H1 (cell line): ENCODE results near the gene TMTC2. TPM values are rescaled to one million over a fixed set of nuclear protein-coding genes. Genes with fewer than 3 reads are reported as not detected.
A peak's percentile ranks its signal among the peaks of the same experiment; 100 is the strongest.

Experiments
- CTCF ChIA-PET: fragments of 300-600 bp; sonication (Branson Sonifier 250); formaldehyde crosslinking; loops from one replicate; lab custom pipeline; 2021; ENCODE audit not compliant: partially characterized antibody; lab: Charles Lee
- POLR2A ChIA-PET: fragments of 300-600 bp; sonication (Branson Sonifier 250); formaldehyde crosslinking; loops from one replicate; lab custom pipeline; 2021; ENCODE audit warnings: inconsistent platforms; ENCODE audit not compliant: partially characterized antibody; lab: Charles Lee
- DNase-seq, 2 experiments: peaks; one replicate each; pipeline versions ENCODE4 v3.0.0 to v3.0.0-alpha.2; 2010 to 2022; ENCODE audit warnings: low spot score in 2 of 2, low read depth in 1 of 2, mixed read lengths in 1 of 2
- FAIRE-seq: peaks from 2 replicates; lab custom pipeline; 2011; peaks lifted over from hg19 to GRCh38; lab: Jason Lieb, UNC
- H2AFZ ChIP-seq: 2 replicates; pipeline ENCODE4 v1.8.1; 2012; ENCODE audit warnings: low read length, inconsistent platforms
- H2AK5ac ChIP-seq: 2 replicates; pipeline ENCODE4 v1.6.1; 2013; ENCODE audit warnings: low read depth, low read length
- H2BK120ac ChIP-seq: replicated peaks from 2 replicates; pipeline ENCODE3; 2013; ENCODE audit warnings: low read depth, low read length, inconsistent platforms
- H2BK12ac ChIP-seq: 2 replicates; pipeline ENCODE4 v1.6.1; 2013; ENCODE audit warnings: low read depth, low read length
- H2BK15ac ChIP-seq: 2 replicates; pipeline ENCODE4 v1.6.1; 2013; ENCODE audit warnings: low read length
- H2BK20ac ChIP-seq: 2 replicates; pipeline ENCODE4 v1.6.1; 2013; ENCODE audit warnings: low read length
- H2BK5ac ChIP-seq: 2 replicates; pipeline ENCODE4 v1.6.1; 2013; ENCODE audit warnings: low read depth, low read length
- H3K14ac ChIP-seq: 2 replicates; pipeline ENCODE4 v1.6.1; 2013; ENCODE audit warnings: inconsistent platforms; ENCODE audit not compliant: insufficient read length
- H3K18ac ChIP-seq: 2 replicates; pipeline ENCODE4 v1.6.1; 2013; ENCODE audit warnings: low read length; ENCODE audit errors: extremely low read depth
- H3K23ac ChIP-seq: 2 replicates; pipeline ENCODE4 v1.6.1; 2013; ENCODE audit warnings: inconsistent platforms; ENCODE audit not compliant: insufficient read length
- H3K23me2 ChIP-seq: 2 replicates; pipeline ENCODE4 v1.6.1; 2013; ENCODE audit warnings: low read depth, low read length
- H3K27ac ChIP-seq: 2 replicates; pipeline ENCODE4 v1.6.1; 2011; ENCODE audit warnings: low read depth, low read length, inconsistent platforms
- H3K27me3 ChIP-seq, 4 experiments: replicated peaks in 1 of 4; 1 replicate in 1 of 4; 2 replicates in 3 of 4; pipeline versions ENCODE4 v1.6.1 to v1.8.1; 2011 to 2013; ENCODE audit warnings: low read length in 3 of 4, mild to moderate bottlenecking in 3 of 4, inconsistent platforms in 2 of 4, mixed read lengths in 2 of 4, moderate library complexity in 1 of 4; ENCODE audit not compliant: control insufficient read depth in 3 of 4, insufficient read depth in 3 of 4; ENCODE audit errors: extremely low read depth in 1 of 4
- H3K36me3 ChIP-seq, 4 experiments: 2 replicates each; pipeline versions ENCODE4 v1.6.1 to v1.8.1; 2011 to 2013; ENCODE audit warnings: mild to moderate bottlenecking in 4 of 4, low read length in 3 of 4, moderate library complexity in 2 of 4, control low read depth in 1 of 4, inconsistent platforms in 1 of 4; ENCODE audit not compliant: insufficient read depth in 4 of 4, control insufficient read depth in 2 of 4
- H3K4ac ChIP-seq: replicated peaks from 2 replicates; pipeline ENCODE3; 2013; ENCODE audit warnings: low read length, low read depth, mixed read lengths, inconsistent platforms; ENCODE audit not compliant: insufficient read length
- H3K4me1 ChIP-seq, 4 experiments: replicated peaks in 1 of 4; 1 replicate in 1 of 4; 2 replicates in 3 of 4; pipeline versions ENCODE4 v1.6.1 to v1.8.1; 2011 to 2013; ENCODE audit warnings: low read length in 3 of 4, inconsistent platforms in 2 of 4, mixed read lengths in 1 of 4; ENCODE audit not compliant: insufficient read depth in 4 of 4, control insufficient read depth in 3 of 4
- H3K4me2 ChIP-seq, 2 experiments: 2 replicates each; pipeline versions ENCODE4 v1.6.1 to v1.8.1; 2011 to 2013; ENCODE audit warnings: low read depth in 2 of 2, low read length in 2 of 2, control low read depth in 1 of 2, inconsistent platforms in 1 of 2, mild to moderate bottlenecking in 1 of 2; ENCODE audit not compliant: insufficient read depth in 1 of 2
- H3K4me3 ChIP-seq, 4 experiments: fragments of 200-600, 300-600 bp in 1 of 4; sonication (generic), shearing (Covaris generic), sonication (Bioruptor Twin) in 1 of 4; 2 replicates each; pipeline versions ENCODE4 v1.5.1 to v1.8.1; 2011 to 2016; ENCODE audit warnings: low read length in 4 of 4, low read depth in 3 of 4, control low read depth in 2 of 4, inconsistent platforms in 2 of 4, mild to moderate bottlenecking in 2 of 4, mixed read lengths in 1 of 4, moderate library complexity in 1 of 4; ENCODE audit not compliant: insufficient read depth in 2 of 4; ENCODE audit errors: extremely low read depth in 1 of 4
- H3K56ac ChIP-seq: replicated peaks from 2 replicates; pipeline ENCODE3; 2013; ENCODE audit warnings: low read depth, mild to moderate bottlenecking, mixed read lengths, low read length, inconsistent platforms; ENCODE audit not compliant: insufficient read length
- H3K79me1 ChIP-seq: 2 replicates; pipeline ENCODE4 v1.6.1; 2013; ENCODE audit warnings: low read depth, low read length, control low read depth
- H3K79me2 ChIP-seq, 2 experiments: 2 replicates each; pipeline versions ENCODE4 v1.6.1 to v1.8.1; 2012 to 2013; ENCODE audit warnings: low read length in 2 of 2, mild to moderate bottlenecking in 2 of 2, inconsistent platforms in 1 of 2; ENCODE audit not compliant: insufficient read depth in 2 of 2, control insufficient read depth in 1 of 2
- H3K9ac ChIP-seq, 4 experiments: replicated peaks in 1 of 4; 1 replicate in 1 of 4; 2 replicates in 3 of 4; pipeline versions ENCODE4 v1.6.1 to v1.8.1; 2011 to 2013; ENCODE audit warnings: low read depth in 3 of 4, low read length in 3 of 4, control low read depth in 2 of 4, mild to moderate bottlenecking in 2 of 4, moderate library complexity in 2 of 4, inconsistent platforms in 1 of 4; ENCODE audit errors: extremely low read depth in 1 of 4
- H3K9me3 ChIP-seq, 2 experiments: 2 replicates each; pipeline versions ENCODE4 v1.6.1 to v1.8.1; 2012 to 2013; ENCODE audit warnings: mild to moderate bottlenecking in 2 of 2, moderate library complexity in 2 of 2, control low read depth in 1 of 2, inconsistent platforms in 1 of 2, low read depth in 1 of 2, low read length in 1 of 2, mixed read lengths in 1 of 2; ENCODE audit not compliant: insufficient read depth in 2 of 2
- H4K20me1 ChIP-seq, 2 experiments: replicated peaks in 1 of 2; 2 replicates each; pipeline versions ENCODE3 to v1.8.1; 2011 to 2013; ENCODE audit warnings: inconsistent platforms in 2 of 2, low read length in 2 of 2, mild to moderate bottlenecking in 1 of 2; ENCODE audit not compliant: insufficient read depth in 2 of 2, control insufficient read depth in 1 of 2
- H4K5ac ChIP-seq: 2 replicates; pipeline ENCODE4 v1.6.1; 2013; ENCODE audit warnings: low read length, low read depth, mixed read lengths, inconsistent platforms; ENCODE audit not compliant: insufficient read length
- H4K8ac ChIP-seq: 2 replicates; pipeline ENCODE4 v1.8.0; 2013; ENCODE audit warnings: mild to moderate bottlenecking, moderate library complexity, low read length, inconsistent platforms; ENCODE audit not compliant: insufficient read depth; ENCODE audit errors: extremely low read depth
- H4K91ac ChIP-seq: replicated peaks from 2 replicates; pipeline ENCODE3; 2013; ENCODE audit warnings: low read length, mixed read lengths, inconsistent platforms; ENCODE audit not compliant: insufficient read length
- ATF3 ChIP-seq: IDR thresholded peaks from 2 replicates; pipeline ENCODE4 v1.6.1; 2011; ENCODE audit warnings: low read depth, mild to moderate bottlenecking, low read length; ENCODE audit not compliant: insufficient read depth
- CBX5 ChIP-seq: fragments of 300-800, 300-1000 bp; sonication (generic); IDR thresholded peaks from 2 replicates; pipeline ENCODE4 v1.7.1; 2016; ENCODE audit warnings: antibody characterized with exemption, low read length, low read depth
- JUN ChIP-seq: IDR thresholded peaks from 2 replicates; pipeline ENCODE4 v1.6.1; 2011; ENCODE audit warnings: low read depth, mild to moderate bottlenecking, improper control_type of control experiment, low read length
- KDM4A ChIP-seq: IDR thresholded peaks from one replicate; pipeline ENCODE4 v1.7.1; 2012; ENCODE audit warnings: low read depth, mild to moderate bottlenecking, moderate library complexity, low read length, inconsistent platforms; ENCODE audit not compliant: severe bottlenecking
- POLR2AphosphoS5 ChIP-seq: IDR thresholded peaks from 2 replicates; pipeline ENCODE4 v1.6.1; 2011; ENCODE audit warnings: low read depth, low read length
- RXRA ChIP-seq: IDR thresholded peaks from 2 replicates; pipeline ENCODE4 v1.6.1; 2011; ENCODE audit warnings: low read depth, mild to moderate bottlenecking, low read length, moderate library complexity; ENCODE audit not compliant: insufficient read depth
- SP4 ChIP-seq: IDR thresholded peaks from 2 replicates; pipeline ENCODE4 v1.6.1; 2012; ENCODE audit warnings: low read length, inconsistent platforms
- USF2 ChIP-seq: IDR thresholded peaks from 2 replicates; pipeline ENCODE4 v1.6.1; 2011; ENCODE audit warnings: low read length, improper control_type of control experiment
- WGBS, 2 experiments: shearing (Covaris generic) in 1 of 2; methylation state at CpG; one replicate each; pipeline versions ENCODE4 v1.1.6 to v1.1.7; 2013 to 2015; ENCODE audit warnings: low lambda C conversion rate in 2 of 2, mixed read lengths in 2 of 2, inconsistent platforms in 1 of 2, low coverage in 1 of 2, missing lambda C conversion rate in 1 of 2; ENCODE audit not compliant: insufficient replicate concordance in 2 of 2, insufficient coverage in 1 of 2, insufficient read length in 1 of 2; ENCODE audit errors: extremely low coverage in 1 of 2, missing lambda C conversion rate in 1 of 2; 5-methylcytosine and 5-hydroxymethylcytosine counted together
- polyA plus RNA-seq, 7 experiments: library from polyadenylated mRNA; depleted of rRNA in 3 of 7; stranded (reverse) in 5 of 7; unstranded in 2 of 7; fragments of >200 nt in 5 of 7; fragments of 200-250 nt in 2 of 7; gene quantifications; 1 replicate in 5 of 7; 2 replicates in 1 of 7; 4 replicates in 1 of 7; pipeline versions ENCODE4 v1.2.1 to v1.2.3, GENCODE V29; 2011 to 2013; ENCODE audit warnings: missing spikeins in 2 of 7, mixed read lengths in 2 of 7
- total RNA-seq: library from RNA; stranded (reverse); fragmentation: NEBNext Ultra II Directional; extraction: Animal tissue kit (Norgen Biotek cat#: 25700); gene quantifications from 2 replicates; pipeline ENCODE4 v1.2.1, GENCODE V29; 2021
- TF ChIP-seq, protein P1 (sequence below): IDR thresholded peaks from 2 replicates; pipeline ENCODE4 v1.6.1; 2012; ENCODE audit warnings: low read length, inconsistent platforms
- TF ChIP-seq, protein P2 (sequence below): IDR thresholded peaks from 2 replicates; pipeline ENCODE4 v1.6.1; 2012; ENCODE audit warnings: inconsistent platforms

TMTC2 gene
- total and polyA plus RNA-seq, 2 of the 8 experiments (the other 6 are each of a cell fraction or from before 2014, with no cell fraction given), result 2.3 to 3.9 TPM

GRCh38 chr12:82675246-82675645, 11.5 kb upstream of the TMTC2 start:
- Histone ChIP-seq H4K5ac (no peak overlapping the region), H3K27me3 (no peaks in the 10 kb centered on the region), H3K4ac (no peak overlapping the region), H3K9me3 (no peaks in the 10 kb centered on the region), H3K79me2 (no peaks in the 10 kb centered on the region), H2AK5ac (no peak overlapping the region), H3K56ac (no peak overlapping the region), H2BK5ac (no peak overlapping the region), H3K23ac (no peak overlapping the region), H3K23me2 (no peaks in the 10 kb centered on the region), H2BK12ac (no peak overlapping the region), H3K36me3 (no peaks in the 10 kb centered on the region), H2BK120ac (no peak overlapping the region), H4K20me1 (no peaks in the 10 kb centered on the region), H3K27ac (no peak overlapping the region), H3K4me3 (no peak overlapping the region), H3K14ac (no peak overlapping the region), H4K91ac (no peak overlapping the region), H3K9ac (no peak overlapping the region), H3K79me1 (no peaks in the 10 kb centered on the region), H3K4me2 (no peak overlapping the region), H4K8ac (no peak overlapping the region), H3K4me1 (no peaks in the 10 kb centered on the region), H3K18ac (no peak overlapping the region), H2AFZ (0 out of 2 replicates have a peak overlapping the region, but pooled peaks have one; percentile 18), H2BK20ac (no peak overlapping the region), H2BK15ac (no peak overlapping the region)
- no peak for DNase-seq
- 97% methylated on average over 3 of the region's 3 CpGs; no CpG with 5 or more reads in 1 of the 2 experiments for WGBS, 2 experiments
- ChIA-PET POLR2A (no interaction called here), CTCF (interaction anchor here (5.3 kb wide), 1 partner anchor 10 kb away, joined by 30 read pairs; the partner anchor contains the start of gene TMTC2)
- no peak for FAIRE-seq
- TF ChIP-seq, protein P1, sequence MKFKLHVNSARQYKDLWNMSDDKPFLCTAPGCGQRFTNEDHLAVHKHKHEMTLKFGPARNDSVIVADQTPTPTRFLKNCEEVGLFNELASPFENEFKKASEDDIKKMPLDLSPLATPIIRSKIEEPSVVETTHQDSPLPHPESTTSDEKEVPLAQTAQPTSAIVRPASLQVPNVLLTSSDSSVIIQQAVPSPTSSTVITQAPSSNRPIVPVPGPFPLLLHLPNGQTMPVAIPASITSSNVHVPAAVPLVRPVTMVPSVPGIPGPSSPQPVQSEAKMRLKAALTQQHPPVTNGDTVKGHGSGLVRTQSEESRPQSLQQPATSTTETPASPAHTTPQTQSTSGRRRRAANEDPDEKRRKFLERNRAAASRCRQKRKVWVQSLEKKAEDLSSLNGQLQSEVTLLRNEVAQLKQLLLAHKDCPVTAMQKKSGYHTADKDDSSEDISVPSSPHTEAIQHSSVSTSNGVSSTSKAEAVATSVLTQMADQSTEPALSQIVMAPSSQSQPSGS, result no peak
- TF ChIP-seq, protein P2, sequence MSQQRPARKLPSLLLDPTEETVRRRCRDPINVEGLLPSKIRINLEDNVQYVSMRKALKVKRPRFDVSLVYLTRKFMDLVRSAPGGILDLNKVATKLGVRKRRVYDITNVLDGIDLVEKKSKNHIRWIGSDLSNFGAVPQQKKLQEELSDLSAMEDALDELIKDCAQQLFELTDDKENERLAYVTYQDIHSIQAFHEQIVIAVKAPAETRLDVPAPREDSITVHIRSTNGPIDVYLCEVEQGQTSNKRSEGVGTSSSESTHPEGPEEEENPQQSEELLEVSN, result no peak
- TF ChIP-seq ATF3, result no peak
- no peak for TF ChIP-seq JUN
- no peak for TF ChIP-seq USF2
- no peak for TF ChIP-seq CBX5
- TF ChIP-seq SP4, result no peak
- no peak for TF ChIP-seq POLR2AphosphoS5
- TF ChIP-seq KDM4A, result no peak
- TF ChIP-seq RXRA, result no peak
